Mucosa of descending colon (tissue), 3 donors: ENCODE measurements around the gene ANOS1. TPM values are rescaled to one million over a fixed set of nuclear protein-coding genes. Genes with fewer than 3 reads are reported as not detected.

Experiments used
- ATAC-seq: fragments of 200-7000 bp; cut with Tn5 transposase; one replicate; pipeline ENCODE4 v1.9.1; 2020; ENCODE audit warnings: mild to moderate bottlenecking, moderate library complexity
- DNase-seq, 3 donors: peaks; one replicate each; pipeline ENCODE4 v3.0.0-alpha.2; 2020
- H3K36me3 ChIP-seq: fragments of 200-600 bp; one replicate; pipeline ENCODE4 v1.8.0; 2021; ENCODE audit warnings: low read depth, mild to moderate bottlenecking
- H3K4me1 ChIP-seq: fragments of 200-600 bp; one replicate; pipeline ENCODE4 v1.8.0; 2021; ENCODE audit warnings: low read depth, mild to moderate bottlenecking
- H3K4me3 ChIP-seq: fragments of 200-600 bp; one replicate; pipeline ENCODE4 v1.8.0; 2021; ENCODE audit warnings: mild to moderate bottlenecking
- H3K9me3 ChIP-seq: fragments of 200-600 bp; one replicate; pipeline ENCODE4 v1.8.0; 2021; ENCODE audit warnings: mild to moderate bottlenecking
- intact Hi-C, 2 donors: fragments of 100-400 bp; cut with DNase I in 1 of 2; cut with micrococcal nuclease in 1 of 2; formaldehyde crosslinking; loops; one replicate each; pipeline versions ENCODE4 v1.11.0 to v1.11.1; 2022; cut with DNase I, micrococcal nuclease
- total RNA-seq, 3 donors: library from RNA; stranded (reverse); fragmentation: NEBNext Ultra II Directional in 2 of 3; extraction: Animal tissue kit (Norgen Biotek cat#: 25700) in 2 of 3; gene quantifications; one replicate each; pipeline versions ENCODE4 v1.2.1 to v1.2.4, GENCODE V29; 2021 to 2023
- TF ChIP-seq, protein P1 (sequence below): fragments of 200-600 bp; IDR thresholded peaks from one replicate; pipeline ENCODE4 v1.8.0; 2022; ENCODE audit warnings: antibody characterized with exemption, mild to moderate bottlenecking
- donor health status: DM: no; HTN: no; CAD: no; lungs with moderate emphysema.
- donor health status: DM: no; HTN: no; CAD: no.
- donor health status: DM: no; HTN: yes; CAD: no.

ANOS1 gene
- total RNA-seq, 3 donors from 2014 or later = 0.14 to 0.48 (median 0.41) TPM

DNA sequence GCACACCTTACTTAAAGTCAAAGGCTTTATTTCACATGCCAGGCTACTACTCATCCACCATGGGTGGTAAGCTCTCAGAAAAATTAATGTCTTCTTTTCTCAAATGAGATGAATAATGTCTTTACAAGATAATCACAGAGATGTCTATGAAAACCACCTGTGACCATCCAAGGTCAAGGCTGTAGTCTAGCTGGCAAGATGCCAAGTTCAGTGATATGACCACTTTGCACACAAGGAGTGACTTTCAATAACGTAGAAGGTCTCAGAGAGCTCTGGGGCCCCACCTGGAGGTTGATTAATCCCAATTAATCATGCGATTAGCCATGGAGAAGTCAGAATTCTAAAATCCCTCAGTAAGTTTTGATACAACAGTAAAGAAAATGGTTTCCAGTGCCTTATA, 20.5 kb downstream of the ANOS1 start:
- intact Hi-C loops = no loop called here
- Histone ChIP-seq H3K36me3 (no peaks in the 10 kb centered on the region), H3K9me3 (no peaks in the 10 kb centered on the region), H3K4me3 (no peak overlapping the region), H3K4me1 (no peaks in the 10 kb centered on the region)
- TF ChIP-seq, protein P1, sequence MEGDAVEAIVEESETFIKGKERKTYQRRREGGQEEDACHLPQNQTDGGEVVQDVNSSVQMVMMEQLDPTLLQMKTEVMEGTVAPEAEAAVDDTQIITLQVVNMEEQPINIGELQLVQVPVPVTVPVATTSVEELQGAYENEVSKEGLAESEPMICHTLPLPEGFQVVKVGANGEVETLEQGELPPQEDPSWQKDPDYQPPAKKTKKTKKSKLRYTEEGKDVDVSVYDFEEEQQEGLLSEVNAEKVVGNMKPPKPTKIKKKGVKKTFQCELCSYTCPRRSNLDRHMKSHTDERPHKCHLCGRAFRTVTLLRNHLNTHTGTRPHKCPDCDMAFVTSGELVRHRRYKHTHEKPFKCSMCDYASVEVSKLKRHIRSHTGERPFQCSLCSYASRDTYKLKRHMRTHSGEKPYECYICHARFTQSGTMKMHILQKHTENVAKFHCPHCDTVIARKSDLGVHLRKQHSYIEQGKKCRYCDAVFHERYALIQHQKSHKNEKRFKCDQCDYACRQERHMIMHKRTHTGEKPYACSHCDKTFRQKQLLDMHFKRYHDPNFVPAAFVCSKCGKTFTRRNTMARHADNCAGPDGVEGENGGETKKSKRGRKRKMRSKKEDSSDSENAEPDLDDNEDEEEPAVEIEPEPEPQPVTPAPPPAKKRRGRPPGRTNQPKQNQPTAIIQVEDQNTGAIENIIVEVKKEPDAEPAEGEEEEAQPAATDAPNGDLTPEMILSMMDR = no peak
- no peak for DNase-seq
- ATAC-seq = no peak

DNA sequence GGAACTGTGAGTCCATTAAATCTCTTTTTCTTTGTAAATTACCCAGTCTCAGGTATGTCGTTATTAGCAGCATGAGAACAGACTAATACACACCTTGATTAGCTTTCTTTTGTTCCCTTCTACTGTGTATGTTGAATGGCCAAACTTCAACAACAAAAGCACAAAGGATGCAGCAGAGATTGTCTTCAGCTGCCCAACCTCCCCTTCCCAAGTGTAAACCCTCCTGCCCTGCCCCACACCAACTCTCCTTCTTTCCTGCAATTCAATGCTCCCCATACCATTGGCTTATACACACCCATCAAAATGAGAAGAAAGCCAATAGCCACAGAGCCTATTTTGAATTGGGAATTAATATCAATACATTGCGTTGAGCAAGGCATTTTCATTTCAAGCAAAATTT, 27.8 kb downstream of the ANOS1 start:
- no peak for ATAC-seq
- Histone ChIP-seq H3K4me3 (no peak overlapping the region), H3K4me1 (no peaks in the 10 kb centered on the region), H3K9me3 (no peaks in the 10 kb centered on the region), H3K36me3 (no peaks in the 10 kb centered on the region)
- TF ChIP-seq, protein P1 = no peak
- intact Hi-C loops = no loop called here
- DNase-seq = no peak

DNA sequence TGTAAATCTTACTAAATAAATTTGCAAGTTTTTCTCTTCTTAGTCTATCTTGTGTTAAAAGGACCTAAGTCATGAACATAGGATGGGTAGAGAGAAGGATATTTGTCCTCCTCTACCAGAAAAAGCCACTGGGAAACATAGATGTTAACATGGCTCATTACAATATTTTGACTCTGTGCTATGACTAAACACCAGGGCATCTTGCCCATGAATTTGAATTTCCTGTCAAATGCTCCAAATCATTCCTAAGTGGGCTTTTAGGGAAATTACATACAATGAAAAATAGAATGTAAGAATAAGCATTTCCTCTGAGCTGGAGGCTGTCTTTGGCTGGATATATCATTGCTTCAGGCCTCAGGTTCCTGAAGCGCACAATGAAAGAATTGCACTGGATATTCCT, 39.1 kb downstream of the ANOS1 start:
- TF ChIP-seq, protein P1 = no peak
- ATAC-seq (no peak), DNase-seq (no peak)
- H3K9me3 ChIP-seq = no peaks in the 10 kb centered on the region
- H3K4me3 ChIP-seq = no peak overlapping the region
- no peaks in the 10 kb centered on the region for H3K36me3 ChIP-seq
- no peaks in the 10 kb centered on the region for H3K4me1 ChIP-seq
- intact Hi-C loops = no loop called here

DNA sequence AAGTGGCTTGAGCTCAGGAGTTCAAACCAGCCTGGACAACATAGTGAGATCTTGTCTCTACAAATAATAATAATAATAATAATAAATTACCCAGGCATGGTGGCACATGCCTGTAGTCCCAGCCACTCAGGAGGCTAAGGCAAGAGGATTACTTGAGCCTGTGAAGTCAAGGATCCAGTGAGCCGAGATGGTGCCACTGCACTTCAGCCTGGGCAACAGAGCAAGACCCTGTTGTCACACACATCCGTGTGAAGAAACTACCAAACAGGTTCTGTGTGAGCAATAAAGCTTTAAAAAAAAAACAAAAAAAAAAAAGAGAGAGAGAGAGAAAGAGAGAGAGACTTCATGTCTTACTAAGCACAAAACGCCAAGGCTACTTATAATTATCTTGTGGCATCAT, 42.5 kb downstream of the ANOS1 start:
- ATAC-seq (no peak), DNase-seq (no peak)
- Histone ChIP-seq H3K9me3 (no peaks in the 10 kb centered on the region), H3K4me3 (no peak overlapping the region), H3K4me1 (no peaks in the 10 kb centered on the region), H3K36me3 (no peaks in the 10 kb centered on the region)
- TF ChIP-seq, protein P1 = no peak
- intact Hi-C loops = no loop called here

DNA sequence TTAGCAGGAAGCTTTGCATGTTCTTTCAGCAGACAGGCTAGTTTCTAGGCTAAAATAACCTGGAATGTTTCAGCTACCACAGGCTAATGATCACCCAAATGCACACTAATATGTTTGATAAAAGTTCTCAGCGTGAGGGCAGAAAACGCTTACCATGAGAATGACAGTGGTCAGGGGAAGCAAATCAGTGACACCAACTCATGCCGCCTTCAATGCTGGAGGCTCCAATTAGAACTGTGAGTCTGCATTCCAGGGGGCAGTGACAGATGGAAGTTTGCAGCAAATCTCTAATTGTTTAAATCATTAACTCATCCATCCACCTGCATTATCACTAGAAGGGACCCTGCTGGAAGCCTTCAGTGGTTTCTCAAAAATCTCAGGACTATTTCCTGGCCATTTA, 43.2 kb downstream of the ANOS1 start:
- Histone ChIP-seq H3K4me3 (no peak overlapping the region), H3K4me1 (no peaks in the 10 kb centered on the region), H3K9me3 (no peaks in the 10 kb centered on the region), H3K36me3 (no peaks in the 10 kb centered on the region)
- ATAC-seq (no peak), DNase-seq (no peak)
- intact Hi-C loops = no loop called here
- TF ChIP-seq, protein P1 = no peak
